OCI-LY3 (cell line): ENCODE results near the gene HEXD.

ENCODE experiments used
- H2AFZ ChIP-seq: fragments of 200-600, 300-600 bp; shearing (Covaris generic); 2 replicates; pipeline ENCODE4 v1.6.0; 2014; ENCODE audit warnings: antibody characterized with exemption, low read depth, low read length
- H3K27ac ChIP-seq: fragments of 200-600, 300-600 bp; sonication (generic); 2 replicates; pipeline ENCODE4 v1.5.1; 2014; ENCODE audit warnings: mild to moderate bottlenecking, low read length, moderate library complexity, mixed read lengths
- H3K27me3 ChIP-seq: fragments of 200-600, 300-600 bp; sonication (generic); 2 replicates; pipeline ENCODE4 v1.6.1; 2014; ENCODE audit warnings: low read depth, low read length, mixed read lengths
- H3K36me3 ChIP-seq: fragments of 200-600, 300-600 bp; sonication (generic); replicated peaks from 2 replicates; pipeline ENCODE3; 2014; ENCODE audit warnings: low read depth, low read length, mixed read lengths
- H3K4me1 ChIP-seq: fragments of 300-600, 200-600 bp; sonication (generic); 2 replicates; pipeline ENCODE4 v1.6.1; 2014; ENCODE audit warnings: low read length, mixed read lengths
- H3K4me2 ChIP-seq: fragments of 200-600, 300-600 bp; sonication (generic); 2 replicates; pipeline ENCODE4 v1.6.1; 2014; ENCODE audit warnings: low read length, mixed read lengths
- H3K4me3 ChIP-seq: fragments of 300-600, 200-600 bp; sonication (generic); 2 replicates; pipeline ENCODE4 v1.5.1; 2014; ENCODE audit warnings: antibody characterized with exemption, mild to moderate bottlenecking, low read length, moderate library complexity
- H3K79me2 ChIP-seq: fragments of 300-600, 200-600 bp; shearing (Covaris generic); 2 replicates; pipeline ENCODE4 v1.6.1; 2014; ENCODE audit warnings: mild to moderate bottlenecking, low read length, mixed read lengths
- H3K9ac ChIP-seq: fragments of 300-600, 200-600 bp; shearing (Covaris generic); 2 replicates; pipeline ENCODE4 v1.6.0; 2014; ENCODE audit warnings: mild to moderate bottlenecking, low read length, moderate library complexity
- H3K9me3 ChIP-seq: fragments of 200-600, 300-600 bp; shearing (Covaris generic); 2 replicates; pipeline ENCODE4 v1.6.1; 2014; ENCODE audit warnings: low read length, mixed read lengths; ENCODE audit not compliant: insufficient read depth
- H4K20me1 ChIP-seq: fragments of 200-600, 300-600 bp; sonication (generic); 2 replicates; pipeline ENCODE4 v1.6.1; 2016; ENCODE audit warnings: low read length, mixed read lengths; ENCODE audit not compliant: insufficient read depth
- EZH2phosphoT487 ChIP-seq: fragments of 200-600 bp; shearing (Covaris generic); IDR thresholded peaks from 2 replicates; pipeline ENCODE4 v1.6.1; 2018; ENCODE audit warnings: antibody characterized with exemption, mixed run types, low read depth
- TF ChIP-seq, protein P1 (sequence below): fragments of 200-600, 300-600 bp; sonication (generic); IDR thresholded peaks from 2 replicates; pipeline ENCODE4 v1.5.1; 2014; ENCODE audit warnings: antibody characterized with exemption, low read length, low read depth

Gene HEXD

DNA sequence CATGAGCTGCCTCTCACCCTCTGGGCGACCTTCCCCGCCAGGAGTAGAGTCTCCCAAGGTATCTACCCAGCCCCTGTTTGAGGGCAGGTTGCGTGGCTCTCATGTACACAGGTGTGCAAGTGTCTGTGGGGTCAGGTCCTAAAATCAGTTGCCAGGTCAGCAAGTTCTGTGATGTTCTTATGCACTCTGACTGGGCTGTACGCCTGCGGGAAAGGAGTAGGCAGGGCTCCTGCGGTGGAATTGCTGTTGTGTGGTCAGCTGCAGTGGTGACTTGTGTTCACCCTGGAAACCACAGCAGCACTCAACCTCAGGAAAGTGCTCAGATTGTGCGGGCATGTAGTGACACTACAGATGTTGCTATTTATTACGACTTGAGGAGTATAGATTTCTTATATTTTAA is 59.8 kb downstream of the HEXD start:
- H3K4me3 ChIP-seq: no peak overlapping the region
- no peaks in the 10 kb centered on the region for H3K79me2 ChIP-seq
- H3K27ac ChIP-seq: no peak overlapping the region
- no peak overlapping the region for H3K4me2 ChIP-seq
- H4K20me1 ChIP-seq: no peaks in the 10 kb centered on the region
- no peak overlapping the region for H2AFZ ChIP-seq
- no peaks in the 10 kb centered on the region for H3K27me3 ChIP-seq
- H3K9ac ChIP-seq: no peak overlapping the region
- H3K4me1 ChIP-seq: no peaks in the 10 kb centered on the region
- no peak for TF ChIP-seq EZH2phosphoT487
- TF ChIP-seq, protein P1, sequence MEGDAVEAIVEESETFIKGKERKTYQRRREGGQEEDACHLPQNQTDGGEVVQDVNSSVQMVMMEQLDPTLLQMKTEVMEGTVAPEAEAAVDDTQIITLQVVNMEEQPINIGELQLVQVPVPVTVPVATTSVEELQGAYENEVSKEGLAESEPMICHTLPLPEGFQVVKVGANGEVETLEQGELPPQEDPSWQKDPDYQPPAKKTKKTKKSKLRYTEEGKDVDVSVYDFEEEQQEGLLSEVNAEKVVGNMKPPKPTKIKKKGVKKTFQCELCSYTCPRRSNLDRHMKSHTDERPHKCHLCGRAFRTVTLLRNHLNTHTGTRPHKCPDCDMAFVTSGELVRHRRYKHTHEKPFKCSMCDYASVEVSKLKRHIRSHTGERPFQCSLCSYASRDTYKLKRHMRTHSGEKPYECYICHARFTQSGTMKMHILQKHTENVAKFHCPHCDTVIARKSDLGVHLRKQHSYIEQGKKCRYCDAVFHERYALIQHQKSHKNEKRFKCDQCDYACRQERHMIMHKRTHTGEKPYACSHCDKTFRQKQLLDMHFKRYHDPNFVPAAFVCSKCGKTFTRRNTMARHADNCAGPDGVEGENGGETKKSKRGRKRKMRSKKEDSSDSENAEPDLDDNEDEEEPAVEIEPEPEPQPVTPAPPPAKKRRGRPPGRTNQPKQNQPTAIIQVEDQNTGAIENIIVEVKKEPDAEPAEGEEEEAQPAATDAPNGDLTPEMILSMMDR: no peak
- H3K9me3 ChIP-seq: no peaks in the 10 kb centered on the region
- H3K36me3 ChIP-seq: peaks cover 30% of the 10 kb centered on the region

DNA sequence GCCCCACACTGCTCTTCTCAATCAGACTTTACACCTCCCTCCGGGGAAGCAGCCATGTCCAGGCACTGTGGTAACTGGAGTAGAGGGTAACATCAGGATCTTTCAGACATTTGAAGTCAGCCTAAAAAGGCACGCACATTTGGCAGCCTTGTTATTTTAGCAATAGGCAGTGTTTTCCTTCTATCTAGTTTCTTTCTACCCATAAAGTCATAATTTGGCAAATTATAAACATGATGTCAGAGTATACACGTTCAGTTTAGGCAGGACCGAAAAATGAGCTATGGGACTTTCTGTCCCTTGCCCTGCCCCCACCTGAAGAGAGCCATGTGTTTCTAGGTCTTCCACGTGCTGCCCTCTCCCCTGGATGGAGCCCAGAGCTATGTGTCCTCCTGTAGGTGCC is 61.5 kb downstream of the HEXD start:
- Histone ChIP-seq H3K4me3 (no peak overlapping the region), H2AFZ (no peak overlapping the region), H3K4me2 (no peak overlapping the region), H3K27me3 (no peaks in the 10 kb centered on the region), H3K4me1 (no peaks in the 10 kb centered on the region), H3K36me3 (peaks cover 32% of the 10 kb centered on the region), H3K9me3 (no peaks in the 10 kb centered on the region), H3K79me2 (no peaks in the 10 kb centered on the region), H3K27ac (no peak overlapping the region), H3K9ac (no peak overlapping the region), H4K20me1 (no peaks in the 10 kb centered on the region)
- TF ChIP-seq EZH2phosphoT487: no peak
- TF ChIP-seq, protein P1: no peak

DNA sequence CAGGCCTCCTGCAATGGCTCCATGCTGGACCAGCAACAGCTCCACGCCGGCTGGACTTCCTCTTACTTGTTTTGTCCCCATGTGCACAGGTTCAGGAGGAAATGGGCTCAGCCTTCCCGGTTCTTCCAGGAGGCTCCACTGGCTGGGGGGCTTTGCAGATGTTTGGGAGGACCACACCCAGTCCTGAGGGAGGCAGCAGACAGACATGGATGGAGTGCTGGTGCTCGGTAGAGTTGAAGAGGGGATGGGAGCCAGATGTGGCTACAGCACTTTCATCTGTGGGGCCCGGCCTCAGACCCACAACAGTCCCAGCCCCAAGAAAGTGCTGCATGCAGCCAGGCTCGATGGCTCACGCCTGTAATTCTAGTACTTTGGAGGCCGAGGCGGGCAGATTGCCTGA is 62.2 kb downstream of the HEXD start:
- no peak overlapping the region for H3K9ac ChIP-seq
- H3K27ac ChIP-seq: no peak overlapping the region

DNA sequence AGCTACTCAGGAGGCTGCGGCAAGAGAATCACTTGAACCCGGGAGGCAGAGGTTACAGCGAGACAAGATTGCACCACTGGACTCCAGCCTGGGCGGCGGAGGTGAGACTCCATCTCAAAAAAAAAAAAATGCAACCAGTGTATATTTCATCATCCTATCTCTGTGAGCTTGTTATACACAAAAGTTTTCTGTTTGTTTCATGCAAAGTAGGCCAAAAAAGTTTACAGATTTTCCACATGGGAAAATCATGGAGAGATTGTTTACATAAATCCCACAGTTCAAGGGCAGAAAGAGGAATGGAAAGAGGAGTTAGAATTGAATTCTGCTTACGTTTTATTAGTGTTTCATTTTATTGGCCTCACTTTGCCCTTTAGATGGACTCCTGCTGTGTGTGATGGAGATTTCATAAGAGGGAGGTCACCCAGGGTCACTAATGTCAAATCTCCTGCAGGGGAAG is 65.1 kb downstream of the HEXD start:
- no peaks in the 10 kb centered on the region for H3K79me2 ChIP-seq
- no peak overlapping the region for H3K4me3 ChIP-seq
- no peaks in the 10 kb centered on the region for H3K9me3 ChIP-seq
- no peak overlapping the region for H2AFZ ChIP-seq
- H3K27me3 ChIP-seq: no peaks in the 10 kb centered on the region
- TF ChIP-seq EZH2phosphoT487: no peak
- TF ChIP-seq, protein P1: no peak
- H4K20me1 ChIP-seq: no peaks in the 10 kb centered on the region
- no peak overlapping the region for H3K9ac ChIP-seq
- no peak overlapping the region for H3K4me2 ChIP-seq
- H3K4me1 ChIP-seq: no peaks in the 10 kb centered on the region
- H3K36me3 ChIP-seq: peaks cover 44% of the 10 kb centered on the region
- no peak overlapping the region for H3K27ac ChIP-seq

More for the DNA sequence above, 62.2 kb downstream of the HEXD start:
- Histone ChIP-seq H3K27me3 (no peaks in the 10 kb centered on the region), H2AFZ (no peak overlapping the region), H3K36me3 (peaks cover 31% of the 10 kb centered on the region), H3K9me3 (no peaks in the 10 kb centered on the region), H3K4me1 (no peaks in the 10 kb centered on the region), H3K4me3 (no peak overlapping the region), H3K79me2 (no peaks in the 10 kb centered on the region), H4K20me1 (no peaks in the 10 kb centered on the region), H3K4me2 (no peak overlapping the region)
- TF ChIP-seq, protein P1: no peak
- TF ChIP-seq EZH2phosphoT487: no peak
